ENCODE data around the gene JAM3. TPM values are rescaled to one million over a fixed set of nuclear protein-coding genes. Genes with fewer than 3 reads are reported as not detected.

Gene JAM3
- total and polyA plus RNA-seq, 2 of the 4 experiments (the other 2 are of a cell fraction): 38.0 to 71.5 TPM

DNA sequence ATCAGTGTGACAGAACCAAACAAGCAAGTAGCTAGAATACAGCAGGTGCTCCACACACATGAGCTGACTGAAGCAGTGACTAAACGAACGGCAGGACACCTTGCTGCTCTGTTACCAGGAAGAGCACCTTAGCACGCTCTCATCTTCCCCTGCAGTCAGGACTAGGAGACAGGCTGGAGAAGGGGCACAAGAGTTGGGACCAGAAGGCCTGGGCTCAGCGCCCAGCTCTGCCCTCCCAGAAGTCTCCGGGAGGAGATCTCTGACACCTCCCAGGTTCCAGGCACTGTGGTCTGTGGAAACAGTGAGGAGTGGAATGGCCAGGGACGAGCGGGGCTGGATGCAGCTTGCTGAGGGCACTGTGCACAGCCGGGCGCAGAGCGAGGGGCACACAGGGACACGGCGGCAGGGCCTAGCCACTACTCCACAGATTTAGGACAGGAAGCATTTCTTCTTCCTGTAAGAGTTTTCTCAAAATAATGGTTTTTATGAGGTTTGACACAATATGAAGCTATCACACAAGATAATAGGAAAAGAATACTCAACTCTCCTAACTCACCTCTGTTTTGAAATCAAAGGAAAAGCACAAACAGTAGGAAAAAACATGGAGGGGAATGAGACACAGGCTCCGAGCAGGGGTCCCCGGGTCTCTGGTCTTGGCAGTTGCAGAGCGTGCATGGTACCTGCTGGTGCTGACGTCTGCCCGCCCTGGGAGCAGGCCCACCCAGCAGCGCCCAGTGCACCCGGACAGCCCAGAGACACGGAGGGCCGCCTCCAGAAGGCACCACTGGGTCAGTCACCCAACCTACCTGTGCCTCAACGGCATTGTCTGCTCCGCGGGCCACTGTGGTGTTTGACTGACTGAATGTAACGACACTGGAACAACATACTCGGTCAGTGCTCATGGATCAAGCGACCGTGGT is 87.3 kb downstream of the JAM3 start:
- no peak overlapping the region for H2BK120ac ChIP-seq (ENCODE audit: low read depth, low read length)
- H3K4ac ChIP-seq (ENCODE audit: low read depth, low read length): no peak overlapping the region
- H3K4me1 ChIP-seq (ENCODE audit: control insufficient read depth, insufficient read depth, low read length): peaks cover 2% of the 10 kb centered on the region; the same call in 1 of the 2 replicates
- H2AK5ac ChIP-seq (ENCODE audit: low read depth, low read length): no peak overlapping the region
- H3K9ac ChIP-seq (ENCODE audit: low read depth, low read length): no peak overlapping the region
- no peak overlapping the region for H2BK20ac ChIP-seq (ENCODE audit: low read depth, low read length)
- H3K4me2 ChIP-seq (ENCODE audit: low read depth, low read length): no peak overlapping the region
- H3K14ac ChIP-seq (replicated peaks; ENCODE audit: low read depth, low read length): no peak overlapping the region
- H3K27me3 ChIP-seq (ENCODE audit: control insufficient read depth, insufficient read depth, low read length): no peaks in the 10 kb centered on the region
- no peak for DNase-seq
- H3K9me3 ChIP-seq (ENCODE audit: control insufficient read depth, insufficient read depth, low read length): no peaks in the 10 kb centered on the region
- no TSS peak for BruUV-seq (replicated peaks)
- H2AFZ ChIP-seq (replicated peaks; ENCODE audit: low read length, poor library complexity): no peak overlapping the region
- H4K5ac ChIP-seq (ENCODE audit: low read depth, low read length): no peak overlapping the region
- H3K4me3 ChIP-seq (ENCODE audit: insufficient read depth, low read depth, low read length): no peak overlapping the region
- in situ Hi-C loops (cut with MboI; ENCODE audit: low sequenced_read_pairs) (no loop called here), intact Hi-C loops (cut with micrococcal nuclease) (no loop called here), dilution Hi-C loops (cut with HindIII; ENCODE audit: low sequenced_read_pairs, unreplicated experiment) (no loop called here)
- no peak overlapping the region for H2BK5ac ChIP-seq (ENCODE audit: low read depth, low read length, poor library complexity, severe bottlenecking)
- no peak overlapping the region for H3K56ac ChIP-seq (ENCODE audit: extremely low read depth, insufficient read depth, low read length)
- H4K20me1 ChIP-seq (ENCODE audit: insufficient read depth, low read length): no peaks in the 10 kb centered on the region; the same call in 1 of the 2 replicates
- ChIA-PET CTCF (no interaction called here), POLR2A (ENCODE audit: unreplicated experiment) (no interaction called here)
- H2AK9ac ChIP-seq (replicated peaks; ENCODE audit: low read depth, low read length, poor library complexity): no peak overlapping the region
- no peak overlapping the region for H2BK15ac ChIP-seq (ENCODE audit: low read depth, low read length)
- H4K91ac ChIP-seq (ENCODE audit: insufficient read depth, low read depth, low read length): no peak overlapping the region
- no peak for TF ChIP-seq RFX5 (IDR thresholded peaks at IDR 0.05; ENCODE audit: low read depth, low read length)
- TF ChIP-seq FOS (IDR thresholded peaks at IDR 0.05; ENCODE audit: low read depth, low read length): no peak
- no peak for TF ChIP-seq MAZ (IDR thresholded peaks at IDR 0.05; ENCODE audit: borderline replicate concordance, low read depth, low read length)
- H3K79me1 ChIP-seq (ENCODE audit: low read depth in 1 of 2, low read length in 2 of 2): 0 out of 4 replicates have a peak, but pooled peaks cover 0 to 3% of the 10 kb centered on the region in 2 experiments
- no peak overlapping the region for H4K8ac ChIP-seq (ENCODE audit: low read depth in 2 of 2, low read length in 2 of 2)
- ATAC-seq (ENCODE audit: low read depth): no peak
- no peak overlapping the region for H3K27ac ChIP-seq (ENCODE audit: insufficient read depth, low read length)
- H3K23ac ChIP-seq (ENCODE audit: low read depth, low read length): no peak overlapping the region
- H3K36me3 ChIP-seq (ENCODE audit: control insufficient read depth, insufficient read depth, low read length): peaks cover 36% of the 10 kb centered on the region
- H3K9me1 ChIP-seq (ENCODE audit: insufficient read depth, low read length): no peaks in the 10 kb centered on the region
- no peak overlapping the region for H3K18ac ChIP-seq (ENCODE audit: low read depth, low read length)
- WGBS, 2 experiments (ENCODE audit: extremely low coverage in 2 of 2, insufficient read length in 1 of 2): 93% methylated on average over 16 of the region's 28 CpGs; no CpG with 5 or more reads in 1 of the 2 experiments
